HG03520 (cell line): ENCODE measurements around the gene MMP25.
"Not testable (repeated sequence)": the region's sequence is repeated elsewhere in the genome, so short reads cannot be mapped to it uniquely, and the experiment has no call there.

ENCODE experiments used
- ATAC-seq: cut with Tn5 transposase; IDR thresholded peaks from one replicate; pipeline ENCODE4 v1.9.1; 2021; ENCODE audit warnings: mild to moderate bottlenecking, moderate library complexity; ENCODE audit not compliant: unreplicated experiment

Gene MMP25

DNA sequence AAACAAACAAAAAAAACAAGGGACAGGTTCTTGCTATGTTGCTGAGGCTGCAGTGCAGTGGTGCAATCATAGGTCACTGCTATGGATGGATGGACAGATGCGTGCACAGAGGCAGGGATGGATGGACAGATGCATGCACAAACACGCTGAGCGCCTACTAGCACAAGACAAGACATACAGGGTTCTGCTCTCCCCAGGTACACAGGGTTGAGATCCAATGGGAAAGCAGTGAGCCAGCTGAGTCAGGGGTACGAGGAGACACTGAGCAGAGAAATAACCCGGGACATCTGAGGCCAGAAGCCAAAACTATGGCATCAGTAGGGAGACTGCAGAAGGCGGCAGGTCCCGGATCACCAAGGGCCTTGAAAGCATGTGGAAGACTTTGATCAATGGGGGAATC lies 25.3 kb downstream of the MMP25 start:
- ATAC-seq, result no peak

DNA sequence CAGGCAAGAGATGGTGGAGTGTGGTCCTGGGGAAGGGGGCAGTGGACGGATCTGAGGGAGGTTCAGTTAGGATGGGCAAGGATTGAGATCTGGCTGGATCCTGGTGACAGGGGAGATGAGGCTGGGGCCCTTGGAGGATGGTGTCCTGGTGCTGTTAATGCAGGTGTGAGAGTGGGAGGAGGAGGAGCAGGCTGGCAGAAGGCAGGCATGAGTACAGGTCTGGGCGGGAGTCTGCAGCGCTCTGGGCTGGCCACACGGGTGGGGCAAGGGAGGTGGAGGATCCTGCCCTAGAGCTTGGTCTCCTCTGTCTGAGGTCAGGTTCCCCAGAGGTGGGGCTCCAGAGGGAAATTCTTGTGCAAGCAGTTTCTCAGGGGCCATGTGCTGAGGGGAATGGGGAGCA lies 25.8 kb downstream of the MMP25 start:
- ATAC-seq, result not testable (repeated sequence)

DNA sequence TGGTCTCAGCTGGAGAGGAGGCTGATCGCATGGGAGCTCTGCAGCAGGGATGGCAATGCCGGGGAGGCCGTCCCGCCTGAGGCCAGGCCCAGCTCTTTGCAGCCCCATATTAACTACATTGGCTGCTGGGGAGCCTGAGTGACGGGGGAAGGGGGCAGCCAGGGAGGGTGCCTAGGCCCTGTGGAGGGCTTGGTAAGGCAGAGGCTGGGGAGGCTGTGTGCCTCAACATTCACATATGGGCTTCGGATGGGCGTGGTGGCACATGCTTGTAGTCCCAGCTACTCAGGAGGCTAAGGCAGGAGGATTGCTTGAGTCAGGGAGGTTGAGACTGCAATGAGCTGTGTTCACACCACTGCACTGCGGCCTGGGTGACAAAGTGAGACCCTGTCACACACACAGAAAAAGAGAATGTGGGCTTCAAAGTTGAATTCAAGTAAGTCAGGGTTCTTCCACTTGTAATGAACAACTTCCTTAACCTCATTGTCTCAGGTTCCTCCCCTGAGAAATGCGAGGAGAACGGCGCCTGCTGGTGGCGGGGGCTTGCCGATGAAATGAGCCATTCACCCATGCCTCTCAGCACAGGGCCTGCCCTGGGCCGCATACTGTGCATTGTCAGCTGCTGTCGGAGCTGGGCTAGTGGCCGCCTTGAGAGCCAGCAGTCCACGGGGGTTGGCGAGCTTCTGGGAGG lies 26.4 kb downstream of the MMP25 start:
- ATAC-seq, result not testable (repeated sequence)

DNA sequence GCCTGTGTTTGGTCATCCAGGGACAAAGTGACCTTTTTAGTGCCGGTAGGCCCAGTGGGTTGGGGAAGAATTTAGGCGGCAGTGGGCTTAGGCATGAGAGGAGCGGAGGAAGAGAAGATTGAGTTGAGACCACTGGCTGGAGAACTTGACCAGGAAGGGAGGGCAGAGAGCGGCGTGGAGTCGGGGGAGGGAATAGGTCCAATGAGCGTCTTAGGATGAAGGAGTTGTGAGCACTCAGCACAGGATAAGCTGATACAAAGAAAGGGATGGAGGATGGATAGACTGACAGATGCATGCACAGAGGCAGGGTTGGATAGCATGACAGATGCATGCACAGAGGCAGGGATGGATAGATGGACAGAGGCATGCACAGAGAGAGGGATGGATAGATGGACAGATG lies 27.1 kb downstream of the MMP25 start:
- no peak for ATAC-seq

DNA sequence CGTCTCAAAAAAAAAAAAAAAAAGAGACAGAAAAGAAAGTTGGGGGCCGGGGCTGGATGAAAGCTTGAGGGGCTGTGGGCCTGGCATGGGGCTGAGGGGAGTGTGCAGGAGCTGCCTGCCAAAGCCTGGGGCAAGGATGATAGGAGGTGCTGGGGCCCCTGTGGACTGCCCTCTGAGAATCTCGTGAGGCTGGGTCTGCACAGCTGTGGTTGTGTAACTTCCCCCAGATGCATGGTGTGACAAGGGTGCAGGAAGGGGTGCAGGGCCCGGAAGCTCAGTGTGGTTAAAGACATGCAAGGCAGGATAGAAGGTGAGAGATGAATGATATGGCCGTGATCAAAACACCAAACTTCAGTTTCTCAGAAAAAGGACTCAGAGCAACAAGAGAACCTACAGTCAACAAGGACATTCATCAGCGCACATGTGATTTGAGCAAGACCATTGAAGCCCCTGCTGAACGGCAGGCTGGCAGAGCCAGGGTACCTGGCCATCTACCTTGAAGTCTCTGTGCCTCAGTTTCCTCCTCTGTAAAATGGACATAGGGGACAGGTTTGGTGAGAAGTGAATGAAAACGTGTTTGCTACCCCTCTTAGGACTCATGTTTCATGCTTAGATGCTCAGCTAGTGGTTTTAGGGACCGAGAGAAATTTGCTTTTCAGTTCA lies 28.6 kb downstream of the MMP25 start:
- peak; percentile 51 for ATAC-seq

DNA sequence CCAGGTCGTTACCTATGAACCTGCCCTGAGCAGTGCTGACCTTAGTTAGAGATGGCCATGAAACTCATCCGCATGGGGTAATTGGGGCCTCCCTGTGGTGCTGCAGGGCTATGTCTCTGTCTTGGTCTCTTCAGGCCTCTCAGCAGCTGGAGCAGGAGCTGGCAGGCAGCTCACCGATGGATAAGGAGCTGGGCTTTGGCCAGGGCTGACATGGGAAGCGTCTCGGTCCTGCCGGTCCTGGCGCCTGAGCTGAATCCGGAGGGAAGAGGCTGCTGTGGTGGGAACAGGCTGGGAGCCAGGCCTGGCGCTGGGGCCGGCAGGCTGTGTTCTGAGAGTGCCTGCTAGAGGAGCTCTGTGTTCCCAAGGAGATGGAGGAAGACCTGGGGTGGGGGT lies 29.2 kb downstream of the MMP25 start:
- ATAC-seq, result no peak

DNA sequence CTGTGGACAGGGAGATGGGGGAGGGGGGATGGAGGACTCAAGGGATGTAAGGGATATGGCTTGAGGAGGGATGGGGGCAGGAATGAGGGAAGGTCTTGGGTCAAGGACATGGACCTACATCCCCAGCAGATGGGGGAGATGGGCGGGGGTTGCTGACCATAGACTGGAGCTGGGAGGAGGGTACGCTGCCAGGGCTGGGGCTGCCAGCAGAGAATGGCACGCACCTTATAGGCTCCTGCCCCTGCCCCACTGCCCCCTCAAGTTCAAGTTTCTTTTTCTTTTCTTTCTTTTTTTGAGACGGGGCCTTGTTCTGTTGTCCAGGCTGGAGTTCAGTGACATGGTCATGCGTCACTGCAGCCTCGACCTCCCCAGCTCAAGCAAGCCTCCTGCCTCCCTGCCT lies 29.6 kb downstream of the MMP25 start:
- ATAC-seq, result not testable (repeated sequence)

DNA sequence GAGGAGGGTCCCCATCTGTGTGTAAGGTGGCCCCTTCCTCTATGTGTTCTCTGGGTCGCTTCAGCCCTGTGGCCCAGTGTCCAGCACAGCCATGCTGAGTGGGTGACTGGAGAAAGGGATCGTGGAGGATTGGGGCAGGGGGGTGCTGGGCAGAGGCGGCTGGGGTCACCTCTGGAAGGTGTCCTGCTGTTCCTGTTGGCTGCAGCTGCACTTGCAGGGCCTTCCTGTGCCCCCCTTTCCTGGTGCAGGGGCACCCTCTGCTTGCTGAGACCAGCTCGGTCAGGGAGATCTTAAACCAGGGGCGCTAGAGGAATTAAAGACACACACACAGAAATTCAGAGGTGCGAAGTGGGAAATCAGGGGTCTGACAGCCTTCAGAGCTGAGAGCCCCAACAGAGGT lies 30.2 kb downstream of the MMP25 start:
- no peak for ATAC-seq

DNA sequence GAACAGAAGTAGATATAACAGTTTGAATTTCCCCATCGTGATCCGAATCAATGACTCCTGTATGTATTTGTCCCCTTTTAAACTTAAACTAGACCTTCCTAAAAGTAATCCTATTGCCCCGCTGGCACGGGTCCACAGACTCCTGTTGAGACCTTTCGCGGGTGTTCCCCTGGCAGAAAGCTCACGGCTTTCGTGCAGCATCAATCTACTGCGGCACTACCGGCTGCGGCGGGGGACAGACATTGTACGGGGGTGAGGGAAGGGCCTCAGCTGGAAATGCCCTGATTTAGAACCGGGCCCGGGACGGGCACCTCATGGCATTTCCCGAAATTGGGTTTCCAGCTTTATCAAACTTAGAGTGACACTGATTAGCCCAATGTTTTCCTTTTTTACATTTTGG lies 33.7 kb downstream of the MMP25 start:
- no peak for ATAC-seq

DNA sequence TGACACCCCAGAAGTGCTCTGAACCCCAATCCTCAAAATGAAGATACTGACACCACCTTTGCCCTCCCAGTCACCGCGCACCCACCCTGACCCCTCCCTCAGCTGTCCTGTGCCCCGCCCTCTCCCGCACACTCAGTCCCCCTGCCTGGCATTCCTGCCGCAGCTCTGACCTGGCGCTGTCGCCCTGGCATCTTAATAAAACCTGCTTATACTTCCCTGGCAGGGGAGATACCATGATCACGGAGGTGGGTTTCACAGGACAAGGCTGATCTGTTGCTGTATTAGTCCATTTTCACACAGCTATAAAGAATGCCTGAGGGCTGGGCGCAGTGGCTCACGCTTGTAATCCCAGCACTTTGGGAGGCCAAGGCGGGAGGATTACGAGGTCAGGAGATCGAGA lies 35.6 kb downstream of the MMP25 start:
- ATAC-seq, result not testable (repeated sequence)

DNA sequence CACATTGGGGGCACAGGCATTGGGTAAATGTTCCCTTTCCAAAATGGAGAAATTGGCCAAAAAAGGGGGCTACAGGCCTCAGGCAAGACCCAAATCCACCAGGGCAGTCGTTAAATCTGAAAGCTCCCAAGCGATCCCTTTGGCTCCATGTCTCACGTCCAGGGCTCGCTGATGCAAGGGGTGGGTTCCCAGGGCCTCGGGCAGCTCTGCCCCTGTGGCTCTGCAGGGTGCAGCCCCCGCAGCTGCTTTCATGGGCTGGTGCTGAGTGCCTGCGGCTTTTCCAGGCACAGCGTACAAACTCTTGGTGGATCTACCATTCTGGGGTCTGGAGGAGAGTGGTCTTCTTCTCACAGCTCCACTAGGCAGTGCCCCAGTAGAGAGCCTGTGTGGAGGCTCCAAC lies 37.0 kb downstream of the MMP25 start:
- not testable (repeated sequence) for ATAC-seq

DNA sequence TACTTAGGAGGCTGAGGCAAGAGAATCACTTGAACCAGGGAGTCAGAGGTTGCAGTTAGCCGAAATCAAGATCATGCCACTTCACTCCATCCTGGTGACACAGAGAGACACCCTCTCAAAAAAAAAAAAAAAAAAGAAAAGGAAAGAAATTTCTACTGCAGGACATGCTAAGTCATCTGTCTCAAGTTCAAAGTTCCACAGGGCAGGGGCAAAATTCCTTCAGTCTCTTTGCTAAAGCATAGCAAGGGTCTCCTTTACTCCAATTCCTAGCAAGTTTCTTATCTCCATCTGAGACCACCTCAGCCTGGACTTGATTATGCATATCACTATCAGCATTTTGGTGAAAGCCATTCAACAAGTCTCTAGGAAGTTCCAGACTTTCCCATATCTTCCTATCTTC lies 38.1 kb downstream of the MMP25 start:
- ATAC-seq, result no peak

DNA sequence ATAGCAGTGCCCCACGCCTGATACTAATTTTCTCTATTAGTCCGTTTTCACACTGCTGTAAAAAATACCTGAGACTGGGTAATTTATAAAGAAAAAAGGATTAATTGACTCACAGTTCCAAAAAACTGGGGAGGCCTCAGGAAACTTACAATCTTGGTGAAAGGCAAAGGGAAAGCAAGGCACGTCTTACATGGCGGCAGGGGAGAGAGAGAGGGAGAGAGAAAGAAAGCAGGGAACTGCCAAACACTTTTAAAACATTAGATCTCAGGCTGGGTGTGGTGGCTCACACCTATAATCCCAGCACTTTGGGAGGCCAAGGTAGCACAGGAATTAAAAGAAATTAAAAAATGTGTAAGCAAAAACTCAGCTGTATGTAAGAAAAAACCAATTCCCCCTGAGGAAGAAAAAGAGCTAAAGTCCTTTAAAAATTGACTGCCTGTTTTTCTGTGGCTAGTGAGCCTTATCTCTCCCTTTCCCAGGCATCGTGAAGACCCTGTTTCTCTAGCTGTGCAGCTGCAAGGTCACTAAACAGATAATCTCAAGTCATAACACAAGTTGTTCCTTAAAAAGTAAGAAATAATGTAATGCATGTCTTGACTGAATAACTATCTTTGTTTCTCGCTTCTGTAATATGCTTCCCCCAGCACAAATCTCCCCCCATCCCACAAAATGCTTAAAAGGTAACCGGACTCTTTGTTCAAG lies 38.8 kb downstream of the MMP25 start:
- no peak for ATAC-seq

DNA sequence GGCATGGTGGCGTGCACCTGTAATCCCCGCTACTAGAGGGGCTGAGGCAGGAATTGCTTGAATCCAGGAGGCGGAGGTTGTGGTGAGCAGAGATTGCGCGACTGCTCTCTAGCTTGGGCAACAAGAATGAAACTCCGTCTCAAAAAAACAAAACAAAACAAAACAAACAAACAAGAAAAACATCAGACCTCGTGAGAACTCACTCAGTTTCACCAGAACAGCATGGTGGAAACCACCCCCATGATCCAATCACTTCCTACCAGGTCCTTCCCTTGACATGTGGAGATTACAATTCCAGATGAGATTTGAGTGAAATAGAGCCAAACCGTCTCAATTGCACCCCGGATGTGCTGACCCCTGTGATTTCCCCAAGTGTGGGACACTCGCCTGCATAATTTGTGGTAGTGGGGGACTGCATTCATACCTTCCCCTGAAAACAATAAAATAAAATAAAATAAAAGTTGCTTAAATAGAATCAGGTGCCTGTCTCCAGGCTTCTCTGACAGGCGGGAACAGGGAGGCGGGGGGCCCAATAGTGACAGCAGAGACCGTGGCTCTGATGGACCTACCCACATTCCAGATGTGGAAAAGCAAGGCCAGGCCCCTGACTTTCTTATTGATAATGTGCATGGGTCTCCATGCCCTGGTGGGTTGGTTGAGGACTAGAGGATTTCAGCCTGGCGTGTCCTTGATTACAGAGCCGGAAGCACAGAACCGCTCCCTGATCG lies 39.7 kb downstream of the MMP25 start:
- no peak for ATAC-seq

DNA sequence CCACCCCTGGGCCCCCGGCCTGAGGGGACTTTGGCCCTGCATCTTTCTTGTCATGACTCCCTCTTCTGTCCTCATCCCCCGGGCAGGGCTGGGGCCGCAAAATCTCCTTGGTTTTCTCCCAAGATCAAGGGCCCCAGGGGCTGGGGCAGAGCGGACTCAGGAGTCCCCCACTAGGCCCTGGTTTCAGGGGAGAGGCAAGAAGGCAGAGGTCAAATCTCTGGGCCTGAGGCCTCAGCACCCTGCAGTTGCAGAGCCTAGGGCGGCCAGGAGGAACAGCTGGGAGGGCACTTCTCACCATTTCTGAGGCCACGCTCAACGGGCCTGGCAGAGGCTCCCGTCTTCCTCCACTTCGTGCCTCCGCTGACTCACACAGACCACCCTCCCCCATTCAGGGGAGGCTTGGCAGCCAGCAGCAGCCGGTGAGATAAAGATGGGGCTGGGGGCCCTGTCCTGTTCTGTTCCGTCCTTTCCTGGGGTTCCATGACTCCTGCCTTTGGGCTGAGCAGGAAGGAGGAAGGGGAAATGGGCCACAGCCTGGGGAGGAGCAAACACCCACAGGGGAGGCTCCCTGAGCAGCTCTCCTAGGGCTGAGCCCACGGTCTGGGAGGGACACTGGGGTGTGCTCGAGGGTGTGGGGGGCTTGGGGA lies 40.4 kb downstream of the MMP25 start:
- no peak for ATAC-seq

DNA sequence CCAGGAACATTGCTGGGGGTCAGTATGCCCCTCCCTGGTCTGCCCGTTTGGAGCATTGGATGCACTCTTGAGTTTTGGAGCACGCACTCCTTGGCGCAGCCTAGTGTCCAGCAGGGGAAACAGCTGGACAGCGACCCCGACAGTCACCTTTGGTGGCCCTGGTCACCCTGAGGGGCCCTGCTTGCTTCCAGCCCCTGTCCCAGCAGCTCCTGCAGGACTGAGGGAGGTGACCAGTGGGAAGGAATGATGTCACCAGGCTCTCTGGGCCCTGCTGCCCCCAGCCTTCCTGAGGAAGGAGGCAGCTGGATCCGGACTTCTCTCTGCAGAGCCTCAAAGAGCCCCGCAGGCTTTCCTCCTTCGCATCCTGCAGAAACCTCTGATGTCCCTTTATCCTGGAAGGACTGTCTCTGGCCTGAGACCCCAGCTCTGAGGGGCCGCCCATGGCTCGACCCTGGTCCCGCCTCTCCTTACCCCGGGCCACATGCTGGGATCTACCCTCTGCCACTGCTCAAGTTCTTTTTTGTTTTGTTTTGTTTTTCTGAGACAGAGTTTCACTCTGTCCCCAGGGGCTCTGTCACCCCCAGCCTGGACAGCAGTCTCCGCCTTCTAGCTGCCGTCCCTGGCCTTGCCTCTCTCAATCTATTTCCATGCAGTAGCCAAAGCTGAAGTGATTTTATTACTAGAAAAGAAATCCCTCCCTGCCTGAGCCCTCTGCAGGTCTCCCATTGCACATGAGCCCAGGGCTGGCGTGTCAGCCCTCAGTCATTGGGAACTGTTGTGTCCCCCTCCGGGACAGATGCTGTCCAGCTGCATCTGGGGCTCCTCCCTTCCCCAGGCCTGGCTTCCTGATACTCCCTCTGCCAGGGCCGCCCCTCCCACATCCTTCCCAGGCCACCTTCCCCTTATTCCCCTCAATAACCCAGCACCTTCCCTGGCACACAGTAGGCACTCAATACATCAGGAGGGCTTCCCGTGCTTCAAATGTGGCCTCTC lies 41.2 kb downstream of the MMP25 start:
- ATAC-seq, result no peak

DNA sequence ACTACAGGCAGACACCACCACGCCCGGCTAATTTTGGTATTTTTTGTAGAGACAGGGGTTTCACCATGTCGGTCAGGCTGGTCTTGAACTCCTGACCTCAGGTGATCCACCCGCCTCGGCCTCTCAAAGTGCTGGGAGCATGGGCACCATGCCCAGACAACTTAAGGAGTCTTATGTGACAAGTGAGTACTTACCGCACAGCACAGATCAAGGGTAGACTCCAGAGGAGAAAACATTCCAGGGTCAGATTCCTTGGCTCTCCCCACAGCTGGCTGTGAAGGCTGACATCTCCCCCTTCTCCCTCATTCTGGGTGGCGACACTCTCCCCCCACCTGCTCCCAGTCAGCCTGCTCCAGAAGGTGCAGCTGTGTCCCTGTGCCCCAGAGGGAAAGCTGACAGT lies 42.1 kb downstream of the MMP25 start:
- ATAC-seq, result no peak

DNA sequence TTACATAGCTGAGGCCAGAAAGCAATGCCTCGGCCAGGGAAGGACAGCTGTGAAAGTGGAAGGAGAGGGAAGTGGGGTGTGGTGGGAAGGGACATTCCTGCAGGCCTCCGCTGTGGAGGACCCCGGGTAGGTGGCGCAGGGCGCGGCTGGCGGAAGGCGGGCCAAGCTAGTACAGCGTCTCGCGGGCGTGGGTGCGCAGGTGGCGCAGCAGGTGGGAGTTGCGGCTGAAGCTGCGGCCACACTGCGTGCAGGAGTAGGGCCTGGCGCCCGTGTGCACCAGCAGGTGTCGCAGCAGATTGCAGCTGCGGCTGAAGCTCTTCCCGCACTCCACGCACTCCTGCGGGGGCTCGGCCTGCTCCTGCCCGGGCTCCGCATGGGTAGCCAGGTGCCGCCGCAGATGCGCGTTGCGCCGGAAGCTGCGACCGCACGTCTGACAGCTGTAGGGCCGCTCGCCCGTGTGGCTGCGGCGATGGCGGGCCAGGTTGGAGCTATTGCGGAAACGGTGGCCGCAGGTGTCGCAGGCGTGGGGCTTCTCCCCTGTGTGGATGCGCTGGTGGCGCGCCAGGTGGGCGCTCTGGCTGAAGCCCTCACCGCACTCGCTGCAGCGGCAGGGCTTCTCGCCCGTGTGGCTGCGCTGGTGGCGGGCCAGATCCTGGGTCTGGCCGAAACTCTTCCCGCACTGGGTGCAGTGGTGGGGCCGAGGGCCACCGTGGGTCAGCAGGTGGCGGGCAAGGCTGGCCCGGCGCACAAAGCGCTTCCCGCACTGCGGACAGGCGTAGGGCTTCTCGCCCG lies 42.8 kb downstream of the MMP25 start:
- no peak for ATAC-seq
